Uterus (tissue), 2 donors: Measurements from ENCODE around the gene PRPS1.

Source experiments
- POLR2A ChIP-seq, 2 donors: fragments of 450-650 bp; IDR thresholded peaks; one replicate each; pipeline ENCODE4 v1.6.1; 2016; ENCODE audit warnings: antibody characterized with exemption in 2 of 2, mild to moderate bottlenecking in 1 of 2, moderate library complexity in 1 of 2
- TF ChIP-seq, protein P1 (sequence below), 4 experiments: fragments of 200-600 bp in 2 of 4; fragments of 450-650 bp in 2 of 4; sonication (generic) in 2 of 4; IDR thresholded peaks; one replicate each; pipeline ENCODE4 v1.5.1; 2016 to 2019; ENCODE audit warnings: antibody characterized with exemption in 4 of 4, mild to moderate bottlenecking in 2 of 4, moderate library complexity in 1 of 4

DNA sequence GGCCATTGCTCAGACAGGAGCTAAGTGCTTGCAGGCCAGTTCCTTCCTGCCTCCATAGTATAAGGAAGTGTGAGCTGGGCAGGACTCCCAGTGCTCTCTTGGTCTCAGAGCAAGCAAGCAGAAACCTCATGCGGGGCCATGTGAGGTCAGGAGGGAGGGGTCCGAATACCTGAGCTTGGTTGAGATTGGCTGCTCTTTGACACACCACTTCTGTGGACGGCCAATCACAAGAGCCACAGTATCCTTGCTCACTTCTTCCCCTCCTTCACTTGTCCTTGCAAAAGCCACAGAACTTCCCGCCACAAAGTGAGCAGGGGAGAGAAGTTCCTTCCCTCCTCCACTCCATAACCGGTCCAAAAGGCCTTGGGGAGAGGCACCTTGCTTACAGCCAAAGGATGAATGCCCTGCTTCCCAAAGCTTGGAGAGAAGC, 56.7 kb downstream of the PRPS1 start:
- TF ChIP-seq, protein P1, sequence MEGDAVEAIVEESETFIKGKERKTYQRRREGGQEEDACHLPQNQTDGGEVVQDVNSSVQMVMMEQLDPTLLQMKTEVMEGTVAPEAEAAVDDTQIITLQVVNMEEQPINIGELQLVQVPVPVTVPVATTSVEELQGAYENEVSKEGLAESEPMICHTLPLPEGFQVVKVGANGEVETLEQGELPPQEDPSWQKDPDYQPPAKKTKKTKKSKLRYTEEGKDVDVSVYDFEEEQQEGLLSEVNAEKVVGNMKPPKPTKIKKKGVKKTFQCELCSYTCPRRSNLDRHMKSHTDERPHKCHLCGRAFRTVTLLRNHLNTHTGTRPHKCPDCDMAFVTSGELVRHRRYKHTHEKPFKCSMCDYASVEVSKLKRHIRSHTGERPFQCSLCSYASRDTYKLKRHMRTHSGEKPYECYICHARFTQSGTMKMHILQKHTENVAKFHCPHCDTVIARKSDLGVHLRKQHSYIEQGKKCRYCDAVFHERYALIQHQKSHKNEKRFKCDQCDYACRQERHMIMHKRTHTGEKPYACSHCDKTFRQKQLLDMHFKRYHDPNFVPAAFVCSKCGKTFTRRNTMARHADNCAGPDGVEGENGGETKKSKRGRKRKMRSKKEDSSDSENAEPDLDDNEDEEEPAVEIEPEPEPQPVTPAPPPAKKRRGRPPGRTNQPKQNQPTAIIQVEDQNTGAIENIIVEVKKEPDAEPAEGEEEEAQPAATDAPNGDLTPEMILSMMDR (IDR thresholded peaks at IDR 0.05) = no peak
- TF ChIP-seq POLR2A (IDR thresholded peaks at IDR 0.05) = peak; percentile 20 to 47
